Activated T-helper 2 cell treated with anti-CD3 and anti-CD28 coated beads, Interferon-gamma antibody, Interleukin-2, Interleukin-4, amounts not matched to agents 10 μg/mL and 5 μg/mL and 100 μg/mL, durations not matched to agents 14 hours and 24 hours and 36 hours (primary cell): Measurements from ENCODE around the gene TSPAN7. TPM values are rescaled to one million over a fixed set of nuclear protein-coding genes. Genes with fewer than 3 reads are reported as not detected.

ENCODE experiments used
- DNase-seq: peaks from one replicate; pipeline ENCODE4 v3.0.0; 2021; ENCODE audit warnings: low spot score
- H3K27ac Mint-ChIP-seq: one replicate; pipeline ENCODE4 v1.8.0; 2021; ENCODE audit warnings: mixed read lengths
- H3K27me3 Mint-ChIP-seq: one replicate; pipeline ENCODE4 v1.8.0; 2021; ENCODE audit warnings: low read depth, mixed read lengths
- H3K36me3 Mint-ChIP-seq: one replicate; pipeline ENCODE4 v1.8.0; 2021; ENCODE audit warnings: low read depth, mixed read lengths
- H3K4me1 Mint-ChIP-seq: one replicate; pipeline ENCODE4 v1.8.0; 2021; ENCODE audit warnings: low read depth, mixed read lengths
- H3K4me3 Mint-ChIP-seq: one replicate; pipeline ENCODE4 v1.8.0; 2021; ENCODE audit warnings: low read depth, mild to moderate bottlenecking, moderate library complexity, mixed read lengths
- H3K9me3 Mint-ChIP-seq: one replicate; pipeline ENCODE4 v1.8.0; 2021; ENCODE audit warnings: mixed read lengths
- intact Hi-C: fragments of 100-400 bp; cut with micrococcal nuclease; formaldehyde crosslinking; loops from one replicate; pipeline ENCODE4 v1.15.1; 2023
- total RNA-seq: library from RNA; stranded (reverse); gene quantifications from 2 replicates; pipeline ENCODE4 v1.2.3, GENCODE V29; 2022

Gene TSPAN7, protein sequence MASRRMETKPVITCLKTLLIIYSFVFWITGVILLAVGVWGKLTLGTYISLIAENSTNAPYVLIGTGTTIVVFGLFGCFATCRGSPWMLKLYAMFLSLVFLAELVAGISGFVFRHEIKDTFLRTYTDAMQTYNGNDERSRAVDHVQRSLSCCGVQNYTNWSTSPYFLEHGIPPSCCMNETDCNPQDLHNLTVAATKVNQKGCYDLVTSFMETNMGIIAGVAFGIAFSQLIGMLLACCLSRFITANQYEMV
- not detected in 2 replicates for total RNA-seq

DNA sequence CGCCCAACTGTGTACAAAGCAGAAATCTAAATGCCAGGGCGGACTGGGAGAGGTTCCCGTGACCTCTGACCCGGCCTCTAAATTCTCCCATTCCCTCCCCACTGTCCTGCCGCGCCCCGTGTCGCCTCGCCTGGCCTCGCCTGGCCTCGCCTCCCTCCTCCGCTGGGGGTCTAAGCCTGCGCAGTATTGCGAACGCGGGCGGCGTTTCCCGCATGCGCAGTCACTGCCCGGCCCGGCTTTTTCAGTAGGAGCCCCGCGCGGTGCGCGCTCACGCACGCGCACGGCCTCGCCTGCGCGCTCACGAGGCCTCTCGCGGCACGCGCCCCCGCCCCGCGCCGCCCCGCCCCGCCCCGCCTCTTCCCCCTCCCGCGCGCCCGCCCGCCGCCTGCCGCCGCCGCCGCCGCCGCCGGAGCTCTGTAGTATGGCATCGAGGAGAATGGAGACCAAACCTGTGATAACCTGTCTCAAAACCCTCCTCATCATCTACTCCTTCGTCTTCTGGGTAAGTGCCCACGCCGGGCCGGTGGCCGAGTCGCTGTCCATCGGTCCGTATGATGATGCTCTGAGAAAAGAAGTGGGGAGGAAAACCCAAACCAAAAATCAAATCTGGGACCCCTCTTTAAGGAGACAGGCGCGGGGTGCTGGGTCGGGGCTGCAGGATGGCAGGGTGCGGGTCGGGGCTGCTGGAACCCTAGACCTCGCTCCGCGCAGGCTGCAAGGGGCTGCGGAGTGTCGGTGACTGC lies at the start of gene TSPAN7:
TSS of gene TSPAN7 (plus strand) at position 417 of the 743 bp plus-strand sequence. CDS start at position 422, 5 bp downstream.
- intact Hi-C loops: no loop called here
- Mint-ChIP-seq H3K27me3 (peaks cover 22% of the 10 kb centered on the region), H3K36me3 (no peaks in the 10 kb centered on the region), H3K4me1 (peaks cover 2% of the 10 kb centered on the region), H3K4me3 (peak within 1 kb of the TSS; percentile 70), H3K27ac (no peak within 1 kb of the TSS), H3K9me3 (no peaks in the 10 kb centered on the region)
- DNase-seq: peak; percentile 62

DNA sequence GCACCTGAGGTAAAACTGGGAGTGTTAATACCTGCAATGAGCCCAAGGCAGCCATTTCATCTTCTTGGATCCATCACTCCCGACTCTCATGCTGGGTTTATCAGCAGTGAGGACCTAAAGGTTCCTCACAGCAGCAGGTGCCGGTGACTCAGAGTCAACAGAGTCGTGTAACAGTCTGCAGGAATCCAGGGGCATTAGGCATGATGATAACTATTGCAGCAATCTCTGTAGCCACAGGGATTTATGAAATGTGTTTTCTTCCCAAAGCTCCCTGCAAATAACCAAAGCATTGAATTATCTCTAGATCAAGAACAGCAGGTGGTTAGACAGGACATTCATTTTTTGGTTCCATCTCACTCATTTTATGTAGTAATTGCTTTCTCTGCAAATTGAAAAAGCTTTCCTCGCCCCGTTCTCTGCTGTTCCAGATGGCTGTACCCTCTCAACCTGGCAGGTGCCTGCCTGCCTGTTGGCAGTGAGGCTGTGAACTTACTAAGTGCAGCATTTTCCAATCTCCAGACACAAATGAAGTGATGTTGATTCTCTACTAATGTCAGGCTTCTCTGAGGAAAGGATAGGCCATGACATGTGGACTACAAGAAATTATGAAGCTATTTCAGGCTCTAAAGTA lies 48.1 kb upstream of the TSPAN7 start:
- Mint-ChIP-seq H3K27me3 (no peaks in the 10 kb centered on the region), H3K9me3 (no peaks in the 10 kb centered on the region), H3K4me3 (no peak overlapping the region), H3K36me3 (no peaks in the 10 kb centered on the region), H3K27ac (no peak overlapping the region), H3K4me1 (peaks cover 2% of the 10 kb centered on the region)
- intact Hi-C loops: no loop called here
- no peak for DNase-seq

DNA sequence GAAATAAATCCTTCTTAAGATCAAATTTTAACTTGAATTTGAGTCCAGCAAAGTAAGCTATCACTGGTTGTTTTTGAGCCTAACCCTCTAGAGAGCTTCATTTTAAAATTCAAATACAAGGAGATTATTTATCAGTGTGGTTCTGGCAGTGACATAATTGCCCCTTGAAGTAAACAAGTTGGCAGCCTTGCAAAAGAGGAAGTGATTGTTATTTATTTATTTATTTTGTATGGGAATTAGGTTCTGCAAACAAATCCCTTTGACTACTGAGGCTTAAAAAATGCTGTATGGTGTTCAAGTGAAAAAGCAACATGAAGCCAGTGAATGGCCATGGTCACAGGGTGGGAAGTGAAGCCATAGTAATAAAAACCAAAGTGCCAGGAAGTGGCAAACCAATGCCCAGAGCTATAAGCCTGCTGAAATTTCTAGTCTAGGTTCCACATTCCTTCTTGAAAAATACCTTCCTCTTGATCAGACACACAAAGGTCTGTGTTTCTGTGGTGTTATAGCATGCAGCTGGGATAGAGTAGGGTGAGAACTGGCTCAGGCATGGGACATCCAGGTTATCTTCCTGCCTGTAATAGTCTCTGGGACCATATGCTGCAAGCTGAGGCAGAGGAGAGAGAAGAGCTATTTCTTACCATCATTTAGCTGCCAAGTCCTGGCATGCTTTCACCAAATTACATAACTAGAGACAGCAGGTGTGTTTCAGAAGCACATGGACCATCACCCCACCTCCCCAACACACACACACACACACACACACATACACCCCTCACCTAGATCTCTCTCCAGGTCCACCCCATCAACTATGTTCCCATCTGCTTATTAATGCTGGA lies 47.1 kb upstream of the TSPAN7 start:
- Mint-ChIP-seq H3K36me3 (no peaks in the 10 kb centered on the region), H3K4me1 (peaks cover 2% of the 10 kb centered on the region), H3K27ac (no peak overlapping the region), H3K4me3 (no peak overlapping the region), H3K9me3 (no peaks in the 10 kb centered on the region), H3K27me3 (no peaks in the 10 kb centered on the region)
- no peak for DNase-seq
- intact Hi-C loops: no loop called here

DNA sequence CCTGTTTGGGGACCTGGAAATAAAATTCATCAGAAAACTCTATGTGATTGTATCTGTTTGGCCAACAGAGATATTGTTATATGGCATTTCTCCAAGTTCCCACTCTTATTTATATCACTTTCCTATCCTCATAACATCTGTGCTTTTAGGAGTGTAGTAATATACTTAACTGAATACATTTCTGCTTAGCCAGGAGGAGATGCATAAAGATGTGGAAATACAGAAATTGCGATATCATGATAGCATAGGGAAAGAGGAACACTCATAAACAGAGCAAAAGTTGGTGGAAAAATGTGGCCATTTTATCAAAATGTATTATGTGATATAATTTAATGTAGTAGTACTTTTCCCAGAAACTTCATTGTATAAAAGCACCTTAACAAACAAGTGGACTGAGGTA lies 46.1 kb upstream of the TSPAN7 start:
- Mint-ChIP-seq H3K4me3 (no peak overlapping the region), H3K27ac (no peak overlapping the region), H3K36me3 (no peaks in the 10 kb centered on the region), H3K9me3 (no peaks in the 10 kb centered on the region), H3K27me3 (no peaks in the 10 kb centered on the region), H3K4me1 (peaks cover 2% of the 10 kb centered on the region)
- no peak for DNase-seq
- intact Hi-C loops: no loop called here

DNA sequence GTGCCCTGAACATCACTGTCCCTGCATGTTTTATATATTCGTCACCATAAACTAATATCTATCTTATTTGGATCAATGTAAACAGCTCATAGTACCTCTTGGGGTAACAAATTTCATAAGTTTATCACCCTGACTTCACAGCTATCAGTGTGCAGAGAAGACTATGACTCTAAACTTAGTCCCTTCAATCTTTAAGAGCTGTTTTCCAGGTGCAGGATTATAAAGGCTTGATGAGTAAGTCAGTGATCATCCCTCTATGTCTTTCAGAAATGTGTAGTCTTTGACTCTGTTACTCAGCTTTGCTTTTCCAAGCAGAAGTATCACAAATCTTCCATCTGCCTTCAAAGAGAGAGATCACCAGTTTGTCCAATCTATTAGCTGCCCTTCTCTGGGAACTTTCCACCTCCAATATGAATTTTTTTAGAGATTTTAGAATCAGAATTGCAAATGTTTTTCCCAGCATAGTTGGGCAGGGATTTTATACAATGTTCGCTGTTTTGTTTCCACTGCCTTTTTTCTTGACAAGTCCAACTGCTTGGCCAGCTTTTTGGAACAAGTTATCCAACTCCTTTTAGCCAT lies 45.1 kb upstream of the TSPAN7 start:
- no peaks in the 10 kb centered on the region for H3K27me3 Mint-ChIP-seq
- no peak overlapping the region for H3K27ac Mint-ChIP-seq
- H3K9me3 Mint-ChIP-seq: no peaks in the 10 kb centered on the region
- H3K4me1 Mint-ChIP-seq: peaks cover 2% of the 10 kb centered on the region
- intact Hi-C loops: no loop called here
- DNase-seq: no peak
- no peak overlapping the region for H3K4me3 Mint-ChIP-seq
- no peaks in the 10 kb centered on the region for H3K36me3 Mint-ChIP-seq

DNA sequence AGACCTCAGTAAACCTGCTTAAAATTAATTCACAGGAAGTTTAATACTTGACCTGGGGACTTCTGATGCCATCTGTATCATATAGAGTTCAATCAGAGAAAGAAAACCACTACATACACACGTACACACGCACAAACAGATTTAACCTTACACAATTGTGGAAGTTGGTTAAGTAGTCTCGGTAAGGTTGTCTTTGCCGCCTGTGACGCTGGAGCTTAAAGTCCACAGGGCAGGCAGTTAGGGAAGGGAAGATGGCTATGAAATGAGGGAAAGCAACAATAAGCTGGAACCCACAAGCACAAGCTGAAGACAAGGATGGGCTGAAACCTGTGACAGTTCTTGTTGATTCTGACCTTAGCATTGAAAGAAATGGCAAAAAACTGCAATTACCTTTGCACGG lies 41.7 kb upstream of the TSPAN7 start:
- Mint-ChIP-seq H3K4me1 (no peaks in the 10 kb centered on the region), H3K36me3 (no peaks in the 10 kb centered on the region), H3K4me3 (no peak overlapping the region), H3K27me3 (no peaks in the 10 kb centered on the region), H3K9me3 (no peaks in the 10 kb centered on the region), H3K27ac (no peak overlapping the region)
- intact Hi-C loops: no loop called here
- no peak for DNase-seq

DNA sequence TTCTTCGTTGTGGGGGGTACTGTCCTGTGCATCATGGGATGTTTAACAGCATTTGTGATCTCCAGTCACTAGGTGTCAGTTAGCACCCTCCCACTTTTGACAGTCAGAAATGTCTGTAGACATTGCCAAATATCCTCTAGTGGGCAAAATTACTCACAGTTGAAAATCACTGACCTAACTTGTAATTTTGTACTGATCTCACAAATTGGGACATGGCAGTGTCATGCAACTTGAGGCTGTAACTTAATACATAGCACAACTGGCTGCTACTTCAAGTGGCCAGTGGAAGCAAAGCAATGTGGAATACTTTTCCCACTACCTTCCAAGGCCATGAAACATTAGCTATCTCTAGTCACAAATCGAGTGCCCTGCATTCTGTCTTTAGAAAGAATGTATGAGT lies 23.2 kb upstream of the TSPAN7 start:
- H3K36me3 Mint-ChIP-seq: no peaks in the 10 kb centered on the region
- no peaks in the 10 kb centered on the region for H3K4me1 Mint-ChIP-seq
- H3K9me3 Mint-ChIP-seq: no peaks in the 10 kb centered on the region
- H3K27ac Mint-ChIP-seq: no peak overlapping the region
- intact Hi-C loops: no loop called here
- no peak for DNase-seq
- no peaks in the 10 kb centered on the region for H3K27me3 Mint-ChIP-seq
- H3K4me3 Mint-ChIP-seq: no peak overlapping the region

DNA sequence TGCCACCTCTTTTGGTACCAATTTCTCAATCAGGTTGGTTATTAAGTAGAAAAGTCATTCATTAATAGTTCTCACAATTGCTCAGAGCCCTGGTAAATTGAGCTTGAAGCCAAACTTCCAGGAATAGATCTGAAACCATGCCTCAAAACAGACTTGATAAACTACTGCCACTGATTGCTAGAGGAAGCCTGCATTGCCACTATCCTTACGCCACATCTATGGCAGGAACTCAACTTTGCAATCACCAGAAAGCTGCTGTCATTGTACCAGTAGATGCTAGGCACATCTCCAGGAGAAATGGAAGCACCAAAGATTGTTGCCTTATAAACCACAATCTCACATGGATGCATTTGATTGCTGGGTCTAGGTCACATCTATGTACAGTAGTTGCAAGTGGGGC lies 21.6 kb upstream of the TSPAN7 start:
- no peaks in the 10 kb centered on the region for H3K27me3 Mint-ChIP-seq
- intact Hi-C loops: no loop called here
- no peak overlapping the region for H3K4me3 Mint-ChIP-seq
- H3K27ac Mint-ChIP-seq: no peak overlapping the region
- H3K4me1 Mint-ChIP-seq: no peaks in the 10 kb centered on the region
- H3K36me3 Mint-ChIP-seq: no peaks in the 10 kb centered on the region
- no peaks in the 10 kb centered on the region for H3K9me3 Mint-ChIP-seq
- DNase-seq: no peak

DNA sequence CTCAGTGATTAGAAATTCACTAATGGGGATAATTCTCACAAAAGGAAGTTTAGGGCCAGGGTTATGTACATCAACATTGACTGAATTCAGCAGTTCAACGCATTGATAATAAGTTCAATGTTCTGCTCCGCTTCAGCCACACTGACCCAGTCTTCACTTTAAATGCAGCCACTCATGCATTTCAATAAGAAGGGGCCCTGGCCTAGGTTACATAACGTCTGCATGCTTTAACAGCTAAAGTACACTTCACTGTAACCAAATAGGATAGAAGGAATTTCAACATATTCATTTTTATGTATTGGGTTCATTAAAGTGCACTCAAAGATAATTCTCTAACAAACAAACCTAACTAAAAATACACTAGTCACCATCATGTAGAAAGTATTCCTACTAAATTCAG lies 12.8 kb upstream of the TSPAN7 start:
- Mint-ChIP-seq H3K36me3 (no peaks in the 10 kb centered on the region), H3K27ac (no peak overlapping the region), H3K9me3 (no peaks in the 10 kb centered on the region), H3K4me3 (no peak overlapping the region), H3K27me3 (no peaks in the 10 kb centered on the region), H3K4me1 (no peaks in the 10 kb centered on the region)
- intact Hi-C loops: no loop called here
- no peak for DNase-seq

DNA sequence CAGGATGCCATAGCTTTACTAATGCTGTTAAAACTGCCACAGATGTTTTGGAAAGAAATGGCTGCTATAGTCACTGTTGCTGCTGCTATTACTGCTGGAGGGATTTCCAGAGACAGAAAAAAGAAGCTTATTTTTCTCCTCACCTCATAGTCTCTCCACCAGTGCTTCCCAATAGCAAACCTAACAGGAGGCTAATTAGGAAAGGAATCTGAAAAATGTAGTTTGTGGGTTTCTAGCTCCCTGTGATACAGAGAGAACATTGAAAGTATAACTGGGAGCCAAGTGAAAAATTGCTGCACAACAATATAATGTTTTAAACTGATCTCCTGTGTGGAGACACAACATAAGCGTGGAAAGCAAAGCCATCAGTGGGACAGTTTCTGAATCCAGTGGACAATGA lies 8.6 kb upstream of the TSPAN7 start:
- intact Hi-C loops: no loop called here
- Mint-ChIP-seq H3K27me3 (no peaks in the 10 kb centered on the region), H3K36me3 (no peaks in the 10 kb centered on the region), H3K27ac (no peak overlapping the region), H3K9me3 (no peaks in the 10 kb centered on the region), H3K4me1 (no peaks in the 10 kb centered on the region), H3K4me3 (no peak overlapping the region)
- no peak for DNase-seq

DNA sequence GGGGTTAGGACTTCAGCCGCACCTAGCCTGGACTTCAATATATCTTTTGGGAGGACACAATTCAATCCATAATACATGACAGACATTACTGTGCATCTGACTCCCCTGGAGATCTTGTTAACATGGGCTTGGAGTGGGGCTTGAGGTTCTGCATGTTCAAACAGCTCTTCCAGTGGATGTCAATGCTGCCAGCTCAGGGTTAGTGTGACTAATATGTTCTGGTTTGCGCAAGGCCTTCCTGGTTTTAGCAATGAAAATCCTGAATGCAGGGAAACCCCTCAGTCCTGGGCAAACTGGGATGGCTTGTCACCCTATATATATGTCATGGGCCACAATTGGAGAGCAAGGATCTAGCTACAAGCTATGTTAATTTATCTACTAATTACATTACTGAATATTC lies 2.7 kb upstream of the TSPAN7 start:
- H3K4me1 Mint-ChIP-seq: peaks cover 2% of the 10 kb centered on the region
- no peak overlapping the region for H3K27ac Mint-ChIP-seq
- peaks cover 19% of the 10 kb centered on the region for H3K27me3 Mint-ChIP-seq
- DNase-seq: no peak
- H3K36me3 Mint-ChIP-seq: no peaks in the 10 kb centered on the region
- H3K4me3 Mint-ChIP-seq: no peak overlapping the region
- no peaks in the 10 kb centered on the region for H3K9me3 Mint-ChIP-seq
- intact Hi-C loops: no loop called here

DNA sequence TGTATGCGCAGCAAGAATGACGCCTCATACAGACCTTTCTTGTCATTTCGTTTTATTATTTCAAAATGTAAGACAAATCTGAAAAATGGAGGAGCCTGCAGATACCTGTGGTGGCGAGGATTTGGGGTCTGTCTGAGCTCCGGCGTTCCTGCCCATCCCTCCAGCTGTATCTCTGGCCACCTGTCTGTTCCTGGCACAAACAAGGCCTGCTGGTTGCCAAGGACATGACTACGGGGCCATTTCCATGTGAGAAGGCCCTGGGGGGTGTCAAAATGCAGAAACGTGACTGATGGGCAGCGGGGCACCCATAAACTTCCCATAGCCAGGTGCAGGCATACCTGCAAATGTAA lies 591 bp upstream of the TSPAN7 start:
- Mint-ChIP-seq H3K9me3 (no peaks in the 10 kb centered on the region), H3K4me3 (peak overlapping the region; percentile 42), H3K27me3 (peaks cover 22% of the 10 kb centered on the region), H3K36me3 (no peaks in the 10 kb centered on the region), H3K27ac (no peak overlapping the region), H3K4me1 (peaks cover 2% of the 10 kb centered on the region)
- intact Hi-C loops: no loop called here
- DNase-seq: no peak
